ENCODE data around the gene GMPPB. TPM values are rescaled to one million over a fixed set of nuclear protein-coding genes. Genes with fewer than 3 reads are reported as not detected.

Gene GMPPB
- 12.1 and 46.5 TPM in 2 replicates for total RNA-seq

GRCh38 chr3:49723628-49724551, at the start of gene GMPPB:
Gene GMPPB, minus strand, starts transcription at chr3:49723951. Its CDS starts 225 bp downstream, at chr3:49723726.

GRCh38 chr3:49719214-49719884, 4.4 kb downstream of the GMPPB start, which contains the start of gene AMIGO3:
Gene AMIGO3, minus strand, starts transcription at chr3:49719684. Its CDS starts 219 bp downstream, at chr3:49719465.

GRCh38 chr3:49689046-49689907, 34.5 kb downstream of the GMPPB start, which contains the start of the genes MST1 and RNF123:
Gene MST1, minus strand, starts transcription at chr3:49689474. Its CDS starts 783 bp downstream, at chr3:49688691.
Gene RNF123, plus strand, starts transcription at chr3:49689557. Its CDS starts 1,609 bp downstream, at chr3:49691166.

GRCh38 chr3:49673715-49674496, 49.8 kb downstream of the GMPPB start, which contains the start of gene APEH:
Gene APEH, plus strand, starts transcription at chr3:49674351. Its CDS starts 51 bp downstream, at chr3:49674402.

Other genes starting within 250 kb of the GMPPB start
- gene BSN, start 169.5 kb downstream of the GMPPB start, total RNA-seq, result under 0.01 TPM in 1 of 2 replicates, not detected in the other
- 208 and 240 TPM in 2 replicates for gene APEH, start 49.6 kb downstream of the GMPPB start, total RNA-seq
- 8.3 and 9.4 TPM in 2 replicates for gene MST1, start 34.5 kb downstream of the GMPPB start, total RNA-seq
- gene RNF123, start 34.4 kb downstream of the GMPPB start, total RNA-seq, result 17.1 and 19.0 TPM in 2 replicates
- 0.21 TPM in 1 of 2 replicates, not detected in the other for gene AMIGO3, start 4.3 kb downstream of the GMPPB start, total RNA-seq
- 24.1 TPM in 2 replicates for gene IP6K1, start 62.6 kb upstream of the GMPPB start, total RNA-seq
- gene CDHR4, start 75.9 kb upstream of the GMPPB start, total RNA-seq, result not detected in 2 replicates
- 10.4 and 22.2 TPM in 2 replicates for gene INKA1, start 79.3 kb upstream of the GMPPB start, total RNA-seq
- gene UBA7, start 90.0 kb upstream of the GMPPB start, total RNA-seq, result 1.1 and 16.6 TPM in 2 replicates
- 0.64 and 4.1 TPM in 2 replicates for gene TRAIP, start 132.6 kb upstream of the GMPPB start, total RNA-seq
- gene CAMKV, start 146.0 kb upstream of the GMPPB start, total RNA-seq, result not detected in 2 replicates
- 8.7 and 29.2 TPM in 2 replicates for gene MST1R, start 179.9 kb upstream of the GMPPB start, total RNA-seq
- gene MON1A, start 205.9 kb upstream of the GMPPB start, total RNA-seq, result 14.3 and 16.6 TPM in 2 replicates
- gene RBM6, start 216.2 kb upstream of the GMPPB start, total RNA-seq, result 25.4 and 34.2 TPM in 2 replicates